OCI-LY3 (cell line): ENCODE data around the gene LRP2.

Experiments used
- H2AFZ ChIP-seq: fragments of 200-600, 300-600 bp; shearing (Covaris generic); 2 replicates; pipeline ENCODE4 v1.6.0; 2014; ENCODE audit warnings: antibody characterized with exemption, low read depth, low read length
- H3K27ac ChIP-seq: fragments of 200-600, 300-600 bp; sonication (generic); 2 replicates; pipeline ENCODE4 v1.5.1; 2014; ENCODE audit warnings: mild to moderate bottlenecking, low read length, moderate library complexity, mixed read lengths
- H3K27me3 ChIP-seq: fragments of 200-600, 300-600 bp; sonication (generic); 2 replicates; pipeline ENCODE4 v1.6.1; 2014; ENCODE audit warnings: low read depth, low read length, mixed read lengths
- H3K36me3 ChIP-seq: fragments of 200-600, 300-600 bp; sonication (generic); replicated peaks from 2 replicates; pipeline ENCODE3; 2014; ENCODE audit warnings: low read depth, low read length, mixed read lengths
- H3K4me1 ChIP-seq: fragments of 300-600, 200-600 bp; sonication (generic); 2 replicates; pipeline ENCODE4 v1.6.1; 2014; ENCODE audit warnings: low read length, mixed read lengths
- H3K4me2 ChIP-seq: fragments of 200-600, 300-600 bp; sonication (generic); 2 replicates; pipeline ENCODE4 v1.6.1; 2014; ENCODE audit warnings: low read length, mixed read lengths
- H3K4me3 ChIP-seq: fragments of 300-600, 200-600 bp; sonication (generic); 2 replicates; pipeline ENCODE4 v1.5.1; 2014; ENCODE audit warnings: antibody characterized with exemption, mild to moderate bottlenecking, low read length, moderate library complexity
- H3K79me2 ChIP-seq: fragments of 300-600, 200-600 bp; shearing (Covaris generic); 2 replicates; pipeline ENCODE4 v1.6.1; 2014; ENCODE audit warnings: mild to moderate bottlenecking, low read length, mixed read lengths
- H3K9ac ChIP-seq: fragments of 300-600, 200-600 bp; shearing (Covaris generic); 2 replicates; pipeline ENCODE4 v1.6.0; 2014; ENCODE audit warnings: mild to moderate bottlenecking, low read length, moderate library complexity
- H3K9me3 ChIP-seq: fragments of 200-600, 300-600 bp; shearing (Covaris generic); 2 replicates; pipeline ENCODE4 v1.6.1; 2014; ENCODE audit warnings: low read length, mixed read lengths; ENCODE audit not compliant: insufficient read depth
- H4K20me1 ChIP-seq: fragments of 200-600, 300-600 bp; sonication (generic); 2 replicates; pipeline ENCODE4 v1.6.1; 2016; ENCODE audit warnings: low read length, mixed read lengths; ENCODE audit not compliant: insufficient read depth
- CTCF ChIP-seq: fragments of 200-600, 300-600 bp; sonication (generic); IDR thresholded peaks from 2 replicates; pipeline ENCODE4 v1.5.1; 2014; ENCODE audit warnings: antibody characterized with exemption, low read length, low read depth
- EZH2phosphoT487 ChIP-seq: fragments of 200-600 bp; shearing (Covaris generic); IDR thresholded peaks from 2 replicates; pipeline ENCODE4 v1.6.1; 2018; ENCODE audit warnings: antibody characterized with exemption, mixed run types, low read depth

LRP2 gene

GRCh38 chr2:169360984-169361705 is 1.2 kb downstream of the LRP2 start:
- Histone ChIP-seq H3K79me2 (no peaks in the 10 kb centered on the region), H3K4me1 (peaks cover 18% of the 10 kb centered on the region), H3K4me3 (no peak overlapping the region), H3K36me3 (no peaks in the 10 kb centered on the region), H3K9ac (no peak overlapping the region), H4K20me1 (no peaks in the 10 kb centered on the region), H3K27me3 (peaks cover 19% of the 10 kb centered on the region; the same call in 1 of the 2 replicates), H3K9me3 (no peaks in the 10 kb centered on the region), H3K27ac (no peak overlapping the region), H2AFZ (no peak overlapping the region), H3K4me2 (no peak overlapping the region)
- TF ChIP-seq CTCF (no peak), EZH2phosphoT487 (no peak)

GRCh38 chr2:169358016-169358415 is 4.3 kb downstream of the LRP2 start:
- H3K4me2 ChIP-seq = no peak overlapping the region
- H3K9me3 ChIP-seq = no peaks in the 10 kb centered on the region
- H3K9ac ChIP-seq = no peak overlapping the region
- peaks cover 9% of the 10 kb centered on the region for H3K4me1 ChIP-seq
- H3K4me3 ChIP-seq = no peak overlapping the region
- no peaks in the 10 kb centered on the region for H3K79me2 ChIP-seq
- TF ChIP-seq CTCF (no peak), EZH2phosphoT487 (no peak)
- H3K36me3 ChIP-seq = no peaks in the 10 kb centered on the region
- peaks cover 20% of the 10 kb centered on the region; the same call in 1 of the 2 replicates for H3K27me3 ChIP-seq
- H4K20me1 ChIP-seq = no peaks in the 10 kb centered on the region
- no peak overlapping the region for H3K27ac ChIP-seq
- no peak overlapping the region for H2AFZ ChIP-seq

GRCh38 chr2:169354244-169354643 is 8.1 kb downstream of the LRP2 start:
- H3K9ac ChIP-seq = no peak overlapping the region
- TF ChIP-seq CTCF (no peak), EZH2phosphoT487 (no peak)
- no peaks in the 10 kb centered on the region for H3K79me2 ChIP-seq
- H3K9me3 ChIP-seq = no peaks in the 10 kb centered on the region
- peaks cover 9% of the 10 kb centered on the region for H3K4me1 ChIP-seq
- no peak overlapping the region for H2AFZ ChIP-seq
- no peaks in the 10 kb centered on the region for H3K36me3 ChIP-seq
- H3K27me3 ChIP-seq = peaks cover 13% of the 10 kb centered on the region; the same call in 1 of the 2 replicates
- H3K4me3 ChIP-seq = no peak overlapping the region
- no peaks in the 10 kb centered on the region for H4K20me1 ChIP-seq
- H3K4me2 ChIP-seq = no peak overlapping the region
- no peak overlapping the region for H3K27ac ChIP-seq

GRCh38 chr2:169351725-169352124 is 10.6 kb downstream of the LRP2 start:
- Histone ChIP-seq H3K36me3 (no peaks in the 10 kb centered on the region), H2AFZ (no peak overlapping the region), H3K27me3 (0 out of 2 replicates have a peak, but pooled peaks cover 5% of the 10 kb centered on the region), H3K9ac (no peak overlapping the region), H3K27ac (no peak overlapping the region), H3K79me2 (no peaks in the 10 kb centered on the region), H4K20me1 (no peaks in the 10 kb centered on the region), H3K9me3 (no peaks in the 10 kb centered on the region), H3K4me3 (no peak overlapping the region), H3K4me1 (peaks cover 9% of the 10 kb centered on the region), H3K4me2 (no peak overlapping the region)
- TF ChIP-seq CTCF = no peak
- TF ChIP-seq EZH2phosphoT487 = no peak
